HepG2 (cell line): ENCODE measurements around the gene IL11RA. TPM values are rescaled to one million over a fixed set of nuclear protein-coding genes. Genes with fewer than 3 reads are reported as not detected.

Source experiments
- ARHGAP35 ChIP-seq: sonication (generic); formaldehyde crosslinking; IDR thresholded peaks from 2 replicates; pipeline ENCODE4 v1.9.0; 2022; ENCODE audit warnings: mild to moderate bottlenecking, inconsistent platforms, moderate library complexity, missing genetic modification reagents, borderline replicate concordance
- DR1 ChIP-seq: sonication (generic); formaldehyde crosslinking; IDR thresholded peaks from 2 replicates; pipeline ENCODE4 v1.8.0; 2021; ENCODE audit warnings: mild to moderate bottlenecking, missing genetic modification reagents, inconsistent platforms
- EHMT2 ChIP-seq: fragments of 200-600 bp; sonication (generic); IDR thresholded peaks from 2 replicates; pipeline ENCODE4 v1.7.0; 2017; ENCODE audit warnings: antibody characterized with exemption, low read depth, low read length, borderline replicate concordance
- HOXA5 ChIP-seq: sonication (generic); formaldehyde crosslinking; IDR thresholded peaks from 2 replicates; pipeline ENCODE4 v1.4.0; 2020; ENCODE audit warnings: missing genetic modification reagents
- MED1 ChIP-seq: sonication (generic); formaldehyde crosslinking; IDR thresholded peaks from 2 replicates; pipeline ENCODE4 v1.4.0; 2020; ENCODE audit warnings: missing genetic modification reagents
- MLXIP ChIP-seq: sonication (generic); formaldehyde crosslinking; IDR thresholded peaks from 2 replicates; pipeline ENCODE4 v1.9.0; 2021; ENCODE audit warnings: missing genetic modification reagents, borderline replicate concordance
- MTF1 ChIP-seq: sonication (generic); formaldehyde crosslinking; IDR thresholded peaks from 2 replicates; pipeline ENCODE4 v1.5.0; 2020; ENCODE audit warnings: missing genetic modification reagents
- NR2F6 ChIP-seq, 2 experiments: IDR thresholded peaks; 2 replicates each; pipeline ENCODE4 v1.6.1; 2016; ENCODE audit warnings: antibody characterized with exemption in 1 of 2, mild to moderate bottlenecking in 1 of 2
- PCBP1 ChIP-seq: fragments of 200-400 bp; formaldehyde crosslinking; IDR thresholded peaks from 2 replicates; pipeline ENCODE4 v1.6.1; 2017; ENCODE audit warnings: mild to moderate bottlenecking, low read depth, low read length, borderline replicate concordance
- RFXANK ChIP-seq: IDR thresholded peaks from 2 replicates; pipeline ENCODE4 v1.6.1; 2016
- SRY ChIP-seq: sonication (generic); formaldehyde crosslinking; IDR thresholded peaks from 2 replicates; pipeline ENCODE4 v1.8.0; 2022; ENCODE audit warnings: mild to moderate bottlenecking, missing genetic modification reagents
- XBP1 ChIP-seq: sonication (generic); formaldehyde crosslinking; IDR thresholded peaks from 2 replicates; pipeline ENCODE4 v1.5.0; 2020; ENCODE audit warnings: missing genetic modification reagents
- ZBTB4 ChIP-seq: sonication (generic); formaldehyde crosslinking; IDR thresholded peaks from 2 replicates; pipeline ENCODE4 v1.4.0; 2020; ENCODE audit warnings: missing genetic modification reagents, mild to moderate bottlenecking, borderline replicate concordance
- ZBTB7A ChIP-seq: sonication (generic); formaldehyde crosslinking; IDR thresholded peaks from 2 replicates; pipeline ENCODE4 v1.8.0; 2022; ENCODE audit warnings: mild to moderate bottlenecking, missing genetic modification reagents
- ZNF143 ChIP-seq: sonication (generic); formaldehyde crosslinking; IDR thresholded peaks from 2 replicates; pipeline ENCODE4 v1.4.0; 2020; ENCODE audit warnings: missing genetic modification reagents
- ZNF333 ChIP-seq: sonication (generic); formaldehyde crosslinking; IDR thresholded peaks from 2 replicates; pipeline ENCODE4 v1.4.0; 2020; ENCODE audit warnings: mild to moderate bottlenecking, missing genetic modification reagents, borderline replicate concordance
- ZNF343 ChIP-seq: sonication (generic); formaldehyde crosslinking; IDR thresholded peaks from 2 replicates; pipeline ENCODE4 v1.4.0; 2020; ENCODE audit warnings: mild to moderate bottlenecking, missing genetic modification reagents
- ZNF558 ChIP-seq: sonication (generic); formaldehyde crosslinking; IDR thresholded peaks from 2 replicates; pipeline ENCODE4 v1.9.0; 2022; ENCODE audit warnings: mild to moderate bottlenecking, missing genetic modification reagents, borderline replicate concordance
- ZNF615 ChIP-seq: sonication (generic); formaldehyde crosslinking; IDR thresholded peaks from 2 replicates; pipeline ENCODE4 v1.5.0; 2020; ENCODE audit warnings: mild to moderate bottlenecking, missing genetic modification reagents, borderline replicate concordance
- ZNF616 ChIP-seq: sonication (generic); formaldehyde crosslinking; IDR thresholded peaks from 2 replicates; pipeline ENCODE4 v1.5.0; 2020; ENCODE audit warnings: low read depth, mild to moderate bottlenecking, missing genetic modification reagents
- ZNF768 ChIP-seq: sonication (generic); formaldehyde crosslinking; IDR thresholded peaks from 2 replicates; pipeline ENCODE4 v1.4.0; 2020; ENCODE audit warnings: missing genetic modification reagents
- ZNF776 ChIP-seq: sonication (generic); formaldehyde crosslinking; IDR thresholded peaks from 2 replicates; pipeline ENCODE4 v1.4.0; 2020; ENCODE audit warnings: mild to moderate bottlenecking, missing genetic modification reagents
- ZNF879 ChIP-seq: sonication (generic); formaldehyde crosslinking; IDR thresholded peaks from 2 replicates; pipeline ENCODE4 v1.8.1; 2023; ENCODE audit warnings: missing genetic modification reagents
- ZNF883 ChIP-seq: sonication (generic); formaldehyde crosslinking; IDR thresholded peaks from 2 replicates; pipeline ENCODE4 v1.5.1; 2020; ENCODE audit warnings: mild to moderate bottlenecking, missing genetic modification reagents; ENCODE audit errors: not compliant biosample characterization
- polyA plus RNA-seq, 8 experiments: library from polyadenylated mRNA; depleted of rRNA in 3 of 8; stranded (reverse) in 7 of 8; unstranded in 1 of 8; fragments of >200 nt; fragmentation: Illumina TruSeq in 4 of 8; extraction: Trizol in 4 of 8; gene quantifications; 2 replicates each; pipeline versions ENCODE4 v1.2.1 to v1.2.3, GENCODE V29; 2011 to 2016; ENCODE audit warnings: low read depth in 4 of 8, missing spikeins in 1 of 8, mixed read lengths in 1 of 8; ENCODE audit not compliant: insufficient read depth in 1 of 8
- total RNA-seq, 5 experiments: library from RNA; depleted of rRNA; stranded (reverse); fragments of >200 nt; fragmentation: Illumina TruSeq; extraction: Trizol; gene quantifications; 2 replicates each; pipeline ENCODE4 v1.2.3, GENCODE V29; 2016; ENCODE audit warnings: low read depth in 1 of 5

Gene IL11RA
- total and polyA plus RNA-seq, 2 of the 13 experiments (the other 11 are each of a cell fraction or from before 2014, with no cell fraction given): 2.0 to 4.2 TPM

- TF ChIP-seq ZNF143 (CRISPR knock-in tag): no peak
- no peak for TF ChIP-seq RFXANK (CRISPR knock-in tag)
- 0 out of 2 replicates have a peak, but pooled peaks have one; percentile 60 for TF ChIP-seq PCBP1
- no peak for TF ChIP-seq ZNF558
- no peak; the same call in 1 of the 2 replicates for TF ChIP-seq ZNF768 (CRISPR knock-in tag)
- no peak for TF ChIP-seq ARHGAP35
- TF ChIP-seq DR1 (CRISPR knock-in tag): 0 out of 2 replicates have a peak, but pooled peaks have one; percentile 24
- peak; percentile 64; the same call in 1 of the 2 replicates for TF ChIP-seq ZNF343
- 0 out of 2 replicates have a peak, but pooled peaks have one; percentile 52 for TF ChIP-seq ZNF776 (CRISPR knock-in tag)
- no peak for TF ChIP-seq ZNF616 (CRISPR knock-in tag)
- no peak for TF ChIP-seq MLXIP
- peak; percentile 77; the same call in 1 of the 2 replicates for TF ChIP-seq ZNF879
- TF ChIP-seq EHMT2: no peak
- TF ChIP-seq ZBTB4 (CRISPR knock-in tag): no peak
- TF ChIP-seq NR2F6 (IDR thresholded peaks at IDR 0.05): no peak
- no peak for TF ChIP-seq NR2F6 (CRISPR knock-in tag; IDR thresholded peaks at IDR 0.05)
- no peak for TF ChIP-seq ZNF883
- TF ChIP-seq ZBTB7A (CRISPR knock-in tag): 0 out of 2 replicates have a peak, but pooled peaks have one; percentile 17
- TF ChIP-seq MTF1: no peak
- no peak for TF ChIP-seq XBP1 (CRISPR knock-in tag)
- TF ChIP-seq ZNF615 (CRISPR knock-in tag): no peak
- no peak for TF ChIP-seq ZNF333 (CRISPR knock-in tag)
- 0 out of 2 replicates have a peak, but pooled peaks have one; percentile 64 for TF ChIP-seq SRY (CRISPR knock-in tag)
- TF ChIP-seq MED1 (CRISPR knock-in tag): peak; percentile 24; the same call in 1 of the 2 replicates
- no peak for TF ChIP-seq HOXA5 (CRISPR knock-in tag)
Observed at GRCh38 chr9:34611811-34612787, 39.9 kb upstream of the IL11RA start, which contains the start of gene RPP25L (continued).
